CD4-positive, alpha-beta T cell (primary cell): ENCODE data around the gene MEI1. TPM values are rescaled to one million over a fixed set of nuclear protein-coding genes. Genes with fewer than 3 reads are reported as not detected.
A peak's percentile ranks its signal among the peaks of the same experiment; 100 is the strongest.

Source experiments
- ATAC-seq: fragments of 200-7000 bp; cut with Tn5 transposase; one replicate; pipeline ENCODE4 v1.10.0; 2022; ENCODE audit warnings: mild to moderate bottlenecking; ENCODE audit not compliant: poor library complexity
- CTCF ChIA-PET: fragments of 350-600 bp; sonication (Branson Sonifier 250); formaldehyde crosslinking; loops from one replicate; lab custom pipeline; 2021; ENCODE audit warnings: antibody characterized with exemption, inconsistent platforms; lab: Charles Lee
- POLR2A ChIA-PET: fragments of 350-600 bp; sonication (Branson Sonifier 250); formaldehyde crosslinking; loops from one replicate; lab custom pipeline; 2021; ENCODE audit warnings: antibody characterized with exemption, inconsistent platforms; lab: Charles Lee
- DNase-seq, 14 experiments: peaks; one replicate each; pipeline ENCODE4 v3.0.0-alpha.2; 2013 to 2020; ENCODE audit warnings: mixed read lengths in 2 of 14
- H3K27ac ChIP-seq, 2 donors: one replicate each; pipeline versions ENCODE4 v1.5.1 to v1.7.0; 2013; ENCODE audit warnings: low read length in 2 of 2, low read depth in 1 of 2, mild to moderate bottlenecking in 1 of 2
- H3K27me3 ChIP-seq, 2 experiments: 1 replicate in 1 of 2; 2 replicates in 1 of 2; pipeline versions ENCODE4 v1.6.1 to v1.7.0; 2013; ENCODE audit warnings: low read length in 2 of 2, control low read depth in 1 of 2, mild to moderate bottlenecking in 1 of 2, moderate library complexity in 1 of 2; ENCODE audit not compliant: insufficient read depth in 2 of 2, control insufficient read depth in 1 of 2
- H3K36me3 ChIP-seq: one replicate; pipeline ENCODE4 v1.6.1; 2013; ENCODE audit warnings: low read length, control low read depth; ENCODE audit not compliant: insufficient read depth
- H3K4me1 ChIP-seq: one replicate; pipeline ENCODE4 v1.6.1; 2013; ENCODE audit warnings: low read length, control low read depth; ENCODE audit not compliant: insufficient read depth
- H3K4me3 ChIP-seq: one replicate; pipeline ENCODE4 v1.5.1; 2013; ENCODE audit warnings: mild to moderate bottlenecking, low read length, moderate library complexity
- H3K9me3 ChIP-seq, 2 experiments: 1 replicate in 1 of 2; 2 replicates in 1 of 2; pipeline versions ENCODE4 v1.6.1 to v1.7.0; 2013; ENCODE audit warnings: low read length in 2 of 2, mild to moderate bottlenecking in 2 of 2, control low read depth in 1 of 2, moderate library complexity in 1 of 2; ENCODE audit not compliant: control insufficient read depth in 1 of 2, insufficient read depth in 1 of 2
- H3K27ac Mint-ChIP-seq: one replicate; pipeline ENCODE4 v1.8.0; 2020; ENCODE audit warnings: mixed read lengths
- H3K27me3 Mint-ChIP-seq: one replicate; pipeline ENCODE4 v1.8.0; 2021; ENCODE audit warnings: mixed read lengths
- H3K36me3 Mint-ChIP-seq: one replicate; pipeline ENCODE4 v1.8.0; 2021; ENCODE audit warnings: low read depth, mixed read lengths
- H3K4me1 Mint-ChIP-seq: one replicate; pipeline ENCODE4 v1.8.0; 2021; ENCODE audit warnings: low read depth, mixed read lengths
- H3K4me3 Mint-ChIP-seq: one replicate; pipeline ENCODE4 v1.8.0; 2020; ENCODE audit warnings: mild to moderate bottlenecking, mixed read lengths
- H3K9me3 Mint-ChIP-seq: one replicate; pipeline ENCODE4 v1.8.0; 2020; ENCODE audit warnings: mixed read lengths
- CTCF ChIP-seq: fragments of 200-600 bp; IDR thresholded peaks from one replicate; pipeline ENCODE4 v1.8.0; 2022; ENCODE audit warnings: antibody characterized with exemption, mild to moderate bottlenecking
- intact Hi-C, 2 experiments: fragments of 100-400 bp; cut with DNase I in 1 of 2; cut with micrococcal nuclease in 1 of 2; formaldehyde crosslinking; loops; one replicate each; pipeline versions ENCODE4 v1.15.1 to v1.9.0; 2023 to 2025; cut with DNase I, micrococcal nuclease
- total RNA-seq, 174 experiments: library from RNA in 2 of 174; stranded (reverse) in 2 of 174; gene quantifications; one replicate each; pipeline ENCODE4 v1.2.3 and lab custom pipeline; 2021 to 2026

MEI1 gene
- total RNA-seq, 2 experiments from 2014 or later, result 64.4 to 81.0 TPM

- no peaks in the 10 kb centered on the region for H3K4me1 Mint-ChIP-seq
- H3K9me3 Mint-ChIP-seq, result no peaks in the 10 kb centered on the region
- no peak overlapping the region for H3K4me3 Mint-ChIP-seq
- ATAC-seq, result no peak
- H3K36me3 Mint-ChIP-seq, result peaks cover 95% of the 10 kb centered on the region
- ChIA-PET POLR2A (interaction anchor here (1.4 kb wide), 1 partner anchor 31 kb away, joined by 3 read pairs; the partner anchor contains the start of gene SNU13), CTCF (no interaction called here)
- no peak for TF ChIP-seq CTCF
- H3K9me3 ChIP-seq, result no peaks in the 10 kb centered on the region
- H3K27me3 Mint-ChIP-seq, result no peaks in the 10 kb centered on the region
- H3K4me3 ChIP-seq, result no peak overlapping the region
- no peak for DNase-seq
- H3K4me1 ChIP-seq, result no peaks in the 10 kb centered on the region
- H3K27ac ChIP-seq, result no peak overlapping the region
- H3K27ac Mint-ChIP-seq, result no peak overlapping the region
- H3K27me3 ChIP-seq, result no peaks in the 10 kb centered on the region
- peaks cover 98% of the 10 kb centered on the region for H3K36me3 ChIP-seq
- intact Hi-C loops, result no loop called here
Measured at GRCh38 chr22:41657709-41658108, 41.6 kb upstream of the MEI1 start.

GRCh38 chr22:41658869-41659268 lies 40.4 kb upstream of the MEI1 start:
- no peaks in the 10 kb centered on the region for H3K9me3 Mint-ChIP-seq
- H3K27me3 Mint-ChIP-seq, result no peaks in the 10 kb centered on the region
- CTCF ChIA-PET, result no interaction called here
- H3K9me3 ChIP-seq, result no peaks in the 10 kb centered on the region
- no peak overlapping the region for H3K4me3 Mint-ChIP-seq
- intact Hi-C loops, result no loop called here
- DNase-seq (no peak), ATAC-seq (no peak)
- H3K27me3 ChIP-seq, result no peaks in the 10 kb centered on the region
- no peak overlapping the region for H3K27ac Mint-ChIP-seq
- peaks cover 95% of the 10 kb centered on the region for H3K36me3 Mint-ChIP-seq
- no peak for TF ChIP-seq CTCF
- no peaks in the 10 kb centered on the region for H3K4me1 Mint-ChIP-seq
- H3K4me1 ChIP-seq, result no peaks in the 10 kb centered on the region
- POLR2A ChIA-PET, result interaction anchor here (0.7 to 1.4 kb wide), 2 partner anchors 7 to 30 kb away, joined by 3 read pairs; partner anchors contain the start of gene SNU13
- no peak overlapping the region for H3K4me3 ChIP-seq
- peaks cover 97% of the 10 kb centered on the region for H3K36me3 ChIP-seq
- H3K27ac ChIP-seq, result no peak overlapping the region

GRCh38 chr22:41659941-41660340 lies 39.4 kb upstream of the MEI1 start:
- no peaks in the 10 kb centered on the region for H3K9me3 Mint-ChIP-seq
- DNase-seq, result no peak
- Histone ChIP-seq H3K4me1 (no peaks in the 10 kb centered on the region), H3K36me3 (peaks cover 91% of the 10 kb centered on the region), H3K27ac (no peak overlapping the region), H3K9me3 (no peaks in the 10 kb centered on the region), H3K27me3 (no peaks in the 10 kb centered on the region), H3K4me3 (no peak overlapping the region)
- H3K4me1 Mint-ChIP-seq, result no peaks in the 10 kb centered on the region
- no peak overlapping the region for H3K4me3 Mint-ChIP-seq
- no peak for TF ChIP-seq CTCF
- ATAC-seq, result no peak
- no peaks in the 10 kb centered on the region for H3K27me3 Mint-ChIP-seq
- H3K36me3 Mint-ChIP-seq, result peaks cover 92% of the 10 kb centered on the region
- ChIA-PET POLR2A (interaction anchor here (0.7 to 1.2 kb wide), 3 partner anchors 9 to 976 kb away, joined by 3 read pairs; no protein-coding TSS in a partner anchor), CTCF (interaction anchor here (1.9 kb wide), 1 partner anchor 37 kb away, joined by 6 read pairs; no protein-coding TSS in a partner anchor)
- intact Hi-C loops, result loop anchor here in 1 of 2 experiments (10.0 kb wide), 1 partner anchor 415 kb away; the partner anchor contains the start of genes NAGA, PHETA2 and SMDT1
- peak overlapping the region; percentile 17 for H3K27ac Mint-ChIP-seq
